DOHH2 (cell line): ENCODE measurements around the gene S100Z.

Source experiments
- EZH2phosphoT487 ChIP-seq: fragments of 200-600 bp; sonication (generic); IDR thresholded peaks from 2 replicates; pipeline ENCODE4 v1.6.1; 2017; ENCODE audit warnings: borderline replicate concordance, mild to moderate bottlenecking, antibody characterized with exemption, low read length, moderate library complexity, mixed read lengths
- TF ChIP-seq, protein P1 (sequence below): fragments of 200-600 bp; sonication (generic); IDR thresholded peaks from one replicate; pipeline ENCODE4 v1.5.1; 2014; ENCODE audit warnings: antibody characterized with exemption, mild to moderate bottlenecking, low read depth, low read length; ENCODE audit not compliant: poor library complexity, severe bottlenecking

DNA sequence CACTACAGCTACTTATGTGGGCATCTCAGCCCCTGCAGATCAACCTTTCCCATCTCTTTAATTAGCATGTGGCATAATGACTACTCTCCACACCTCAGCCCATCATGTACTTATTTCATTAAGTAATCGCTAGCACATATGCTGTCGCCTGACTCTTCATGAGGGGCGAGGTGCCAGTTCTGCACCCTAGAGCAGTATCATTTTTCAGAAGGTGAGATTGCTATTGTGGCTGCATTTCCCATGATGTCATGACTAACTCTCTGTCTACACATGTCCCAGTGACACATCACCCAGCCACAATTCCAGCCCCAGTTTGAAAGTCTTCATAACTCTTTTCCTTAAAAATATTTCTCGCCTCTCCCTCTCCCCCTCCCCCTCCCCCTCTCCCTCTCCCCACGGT is 38.6 kb upstream of the S100Z start:
- TF ChIP-seq, protein P1, sequence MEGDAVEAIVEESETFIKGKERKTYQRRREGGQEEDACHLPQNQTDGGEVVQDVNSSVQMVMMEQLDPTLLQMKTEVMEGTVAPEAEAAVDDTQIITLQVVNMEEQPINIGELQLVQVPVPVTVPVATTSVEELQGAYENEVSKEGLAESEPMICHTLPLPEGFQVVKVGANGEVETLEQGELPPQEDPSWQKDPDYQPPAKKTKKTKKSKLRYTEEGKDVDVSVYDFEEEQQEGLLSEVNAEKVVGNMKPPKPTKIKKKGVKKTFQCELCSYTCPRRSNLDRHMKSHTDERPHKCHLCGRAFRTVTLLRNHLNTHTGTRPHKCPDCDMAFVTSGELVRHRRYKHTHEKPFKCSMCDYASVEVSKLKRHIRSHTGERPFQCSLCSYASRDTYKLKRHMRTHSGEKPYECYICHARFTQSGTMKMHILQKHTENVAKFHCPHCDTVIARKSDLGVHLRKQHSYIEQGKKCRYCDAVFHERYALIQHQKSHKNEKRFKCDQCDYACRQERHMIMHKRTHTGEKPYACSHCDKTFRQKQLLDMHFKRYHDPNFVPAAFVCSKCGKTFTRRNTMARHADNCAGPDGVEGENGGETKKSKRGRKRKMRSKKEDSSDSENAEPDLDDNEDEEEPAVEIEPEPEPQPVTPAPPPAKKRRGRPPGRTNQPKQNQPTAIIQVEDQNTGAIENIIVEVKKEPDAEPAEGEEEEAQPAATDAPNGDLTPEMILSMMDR, result no peak
- no peak for TF ChIP-seq EZH2phosphoT487
